ENCODE data around the gene CHD9.

- TF ChIP-seq POLR2A (IDR thresholded peaks at IDR 0.05) = no peak
- TF ChIP-seq, protein P1, sequence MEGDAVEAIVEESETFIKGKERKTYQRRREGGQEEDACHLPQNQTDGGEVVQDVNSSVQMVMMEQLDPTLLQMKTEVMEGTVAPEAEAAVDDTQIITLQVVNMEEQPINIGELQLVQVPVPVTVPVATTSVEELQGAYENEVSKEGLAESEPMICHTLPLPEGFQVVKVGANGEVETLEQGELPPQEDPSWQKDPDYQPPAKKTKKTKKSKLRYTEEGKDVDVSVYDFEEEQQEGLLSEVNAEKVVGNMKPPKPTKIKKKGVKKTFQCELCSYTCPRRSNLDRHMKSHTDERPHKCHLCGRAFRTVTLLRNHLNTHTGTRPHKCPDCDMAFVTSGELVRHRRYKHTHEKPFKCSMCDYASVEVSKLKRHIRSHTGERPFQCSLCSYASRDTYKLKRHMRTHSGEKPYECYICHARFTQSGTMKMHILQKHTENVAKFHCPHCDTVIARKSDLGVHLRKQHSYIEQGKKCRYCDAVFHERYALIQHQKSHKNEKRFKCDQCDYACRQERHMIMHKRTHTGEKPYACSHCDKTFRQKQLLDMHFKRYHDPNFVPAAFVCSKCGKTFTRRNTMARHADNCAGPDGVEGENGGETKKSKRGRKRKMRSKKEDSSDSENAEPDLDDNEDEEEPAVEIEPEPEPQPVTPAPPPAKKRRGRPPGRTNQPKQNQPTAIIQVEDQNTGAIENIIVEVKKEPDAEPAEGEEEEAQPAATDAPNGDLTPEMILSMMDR (IDR thresholded peaks at IDR 0.05) = no peak
Measured at GRCh38 chr16:53212893-53213223, 158.1 kb downstream of the CHD9 start.
